ENCODE data around the gene TCAIM.

TCAIM gene

GRCh38 chr3:44446929-44447328 is 108.4 kb downstream of the TCAIM start:
- DNase-seq: no peak

GRCh38 chr3:44451441-44451840 is 112.9 kb downstream of the TCAIM start:
- DNase-seq: no peak

- DNase-seq: no peak
These were observed 115.7 kb downstream of the TCAIM start for GRCh38 chr3:44454258-44454657.

- no peak for DNase-seq
These were observed 116.8 kb downstream of the TCAIM start for GRCh38 chr3:44455318-44455717.
